ENCODE data around the gene TRIM41.
"Not testable (repeated sequence)": the region's sequence is repeated elsewhere in the genome, so short reads cannot be mapped to it uniquely, and the experiment has no call there.

Gene TRIM41

DNA sequence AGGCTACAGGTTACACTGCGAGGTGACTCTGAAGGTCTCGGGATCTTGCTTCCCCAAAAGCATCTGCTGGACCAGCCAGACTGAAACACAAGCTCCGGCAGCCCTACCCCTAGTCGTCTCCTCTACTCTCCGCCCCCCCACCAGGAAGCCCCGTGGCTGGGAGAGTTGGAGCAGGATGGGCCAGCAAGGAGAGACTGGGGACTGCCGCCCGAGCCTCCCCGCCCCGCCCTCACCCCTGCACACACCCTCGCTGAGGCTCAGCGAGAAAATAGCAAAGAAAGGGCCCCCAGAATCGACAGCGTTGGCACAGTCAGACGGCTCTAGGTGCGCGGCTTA lies 19.3 kb upstream of the TRIM41 start:
- Histone ChIP-seq H3K4me1 (ENCODE audit: control insufficient read depth, insufficient read depth, low read length) (peaks cover 2% of the 10 kb centered on the region), H3K9me3 (ENCODE audit: control insufficient read depth, low read length) (no peaks in the 10 kb centered on the region), H3K27me3 (ENCODE audit: control insufficient read depth, insufficient read depth, low read length, poor library complexity, severe bottlenecking) (peaks cover 75% of the 10 kb centered on the region), H3K4me3 (ENCODE audit: insufficient read depth, low read depth, low read length) (peak overlapping the region; percentile 69), H3K36me3 (ENCODE audit: control insufficient read depth, insufficient read depth, low read length) (no peaks in the 10 kb centered on the region), H3K27ac (ENCODE audit: insufficient read depth, low read depth, low read length, poor library complexity, severe bottlenecking) (no peak overlapping the region)
- WGBS, 2 experiments: 7 to 9% methylated on average over 17 of the region's 17 CpGs

DNA sequence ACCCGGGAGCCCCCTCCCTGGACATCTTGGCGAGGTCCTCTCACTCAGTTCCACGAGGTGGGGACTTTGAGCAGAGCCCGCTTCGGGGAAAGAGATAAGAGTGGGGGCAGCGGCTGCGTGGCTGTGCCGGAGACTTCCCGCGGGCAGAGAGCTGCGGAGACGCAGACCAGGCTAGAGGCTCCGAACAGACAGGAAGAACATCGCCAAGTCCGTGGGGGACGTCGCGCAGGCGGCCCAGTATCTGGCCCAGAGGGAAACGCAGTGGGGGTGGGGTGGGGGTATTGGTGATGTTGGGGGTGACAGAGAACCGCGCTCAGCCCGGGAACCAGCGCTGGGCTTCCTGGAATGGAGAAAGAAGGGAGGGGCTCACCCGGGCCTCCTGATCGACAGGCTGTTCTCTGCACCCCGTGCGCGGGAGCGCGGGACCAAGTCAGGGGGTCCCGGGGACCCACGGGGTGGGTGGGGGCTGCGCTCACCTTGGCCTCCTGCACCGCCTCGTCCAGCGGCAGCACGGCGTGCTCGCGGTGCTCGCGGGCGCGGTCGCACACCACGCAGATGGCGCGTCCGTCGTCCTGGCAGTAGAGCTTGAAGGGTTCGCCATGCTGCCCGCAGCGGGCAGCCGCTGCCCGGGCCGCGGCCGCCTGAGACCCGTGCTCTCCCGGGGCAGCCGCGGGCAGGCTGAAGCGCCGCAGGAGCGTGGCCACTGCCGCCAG lies 18.8 kb upstream of the TRIM41 start:
- H3K27ac ChIP-seq (ENCODE audit: insufficient read depth, low read depth, low read length, poor library complexity, severe bottlenecking): no peak overlapping the region
- peak overlapping the region; percentile 69 for H3K4me3 ChIP-seq (ENCODE audit: insufficient read depth, low read depth, low read length)
- no peaks in the 10 kb centered on the region for H3K9me3 ChIP-seq (ENCODE audit: control insufficient read depth, low read length)
- H3K4me1 ChIP-seq (ENCODE audit: control insufficient read depth, insufficient read depth, low read length): no peaks in the 10 kb centered on the region
- no peaks in the 10 kb centered on the region for H3K36me3 ChIP-seq (ENCODE audit: control insufficient read depth, insufficient read depth, low read length)
- 2% methylated on average over 67 of the region's 67 CpGs for WGBS, 2 experiments
- H3K27me3 ChIP-seq (ENCODE audit: control insufficient read depth, insufficient read depth, low read length, poor library complexity, severe bottlenecking): peaks cover 73% of the 10 kb centered on the region

DNA sequence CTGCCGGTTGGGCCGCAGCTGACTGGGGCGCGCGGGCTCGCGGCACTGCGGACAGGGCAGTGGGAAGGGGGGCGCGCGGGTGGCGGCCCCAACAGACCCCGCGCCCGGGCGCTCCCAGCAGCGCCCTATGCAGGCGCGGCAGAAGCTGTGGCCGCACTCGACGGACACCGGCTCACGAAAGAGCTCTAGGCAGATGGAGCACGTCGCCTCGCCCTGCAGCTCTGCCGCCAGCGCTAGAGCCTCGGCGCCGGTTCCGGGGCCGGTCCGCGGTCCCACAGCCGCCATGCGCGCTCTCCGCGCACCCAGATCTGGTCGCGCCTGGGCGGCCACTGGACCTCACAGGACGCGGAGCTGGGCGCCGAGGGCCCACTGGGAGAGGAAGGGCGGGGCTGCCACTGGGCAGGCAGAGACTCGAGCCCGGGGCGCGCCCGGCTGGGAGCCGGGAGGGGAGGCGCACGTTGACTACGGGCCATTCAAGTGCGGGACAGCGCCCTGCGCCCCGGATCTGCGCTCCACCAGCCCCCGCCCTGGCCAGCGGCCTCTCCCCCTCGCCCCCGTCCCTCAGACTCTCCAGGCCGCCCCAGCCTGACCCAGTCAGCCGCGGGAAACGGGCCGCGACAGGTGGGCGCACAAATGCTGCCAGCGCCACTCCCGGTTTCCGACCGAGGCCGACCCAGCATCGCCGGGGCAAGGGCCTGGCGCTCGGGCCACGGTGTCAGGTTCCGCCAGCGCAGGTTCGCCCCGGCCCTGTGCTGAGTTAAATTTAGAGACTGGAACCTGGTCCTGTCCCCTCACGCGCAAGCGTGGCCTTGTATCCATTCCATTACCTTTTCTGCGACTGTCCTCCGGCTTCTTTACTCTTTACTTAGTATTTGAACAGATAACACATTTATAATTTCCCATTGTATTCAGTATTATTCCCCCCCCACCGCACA lies 18.0 kb upstream of the TRIM41 start, which contains the start of gene TRIM7:
Gene TRIM7 (minus strand): TSS at position 371 of the 935 bp plus-strand sequence. CDS start 86 bp downstream, at position 285.
- WGBS, 2 experiments: 1% methylated on average over 94 of the region's 94 CpGs
- Histone ChIP-seq H3K9me3 (ENCODE audit: control insufficient read depth, low read length) (no peaks in the 10 kb centered on the region), H3K27ac (ENCODE audit: insufficient read depth, low read depth, low read length, poor library complexity, severe bottlenecking) (no peak within 1 kb of the TSS), H3K4me3 (ENCODE audit: insufficient read depth, low read depth, low read length) (peak within 1 kb of the TSS; percentile 69), H3K4me1 (ENCODE audit: control insufficient read depth, insufficient read depth, low read length) (no peaks in the 10 kb centered on the region), H3K27me3 (ENCODE audit: control insufficient read depth, insufficient read depth, low read length, poor library complexity, severe bottlenecking) (peaks cover 66% of the 10 kb centered on the region), H3K36me3 (ENCODE audit: control insufficient read depth, insufficient read depth, low read length) (no peaks in the 10 kb centered on the region)

DNA sequence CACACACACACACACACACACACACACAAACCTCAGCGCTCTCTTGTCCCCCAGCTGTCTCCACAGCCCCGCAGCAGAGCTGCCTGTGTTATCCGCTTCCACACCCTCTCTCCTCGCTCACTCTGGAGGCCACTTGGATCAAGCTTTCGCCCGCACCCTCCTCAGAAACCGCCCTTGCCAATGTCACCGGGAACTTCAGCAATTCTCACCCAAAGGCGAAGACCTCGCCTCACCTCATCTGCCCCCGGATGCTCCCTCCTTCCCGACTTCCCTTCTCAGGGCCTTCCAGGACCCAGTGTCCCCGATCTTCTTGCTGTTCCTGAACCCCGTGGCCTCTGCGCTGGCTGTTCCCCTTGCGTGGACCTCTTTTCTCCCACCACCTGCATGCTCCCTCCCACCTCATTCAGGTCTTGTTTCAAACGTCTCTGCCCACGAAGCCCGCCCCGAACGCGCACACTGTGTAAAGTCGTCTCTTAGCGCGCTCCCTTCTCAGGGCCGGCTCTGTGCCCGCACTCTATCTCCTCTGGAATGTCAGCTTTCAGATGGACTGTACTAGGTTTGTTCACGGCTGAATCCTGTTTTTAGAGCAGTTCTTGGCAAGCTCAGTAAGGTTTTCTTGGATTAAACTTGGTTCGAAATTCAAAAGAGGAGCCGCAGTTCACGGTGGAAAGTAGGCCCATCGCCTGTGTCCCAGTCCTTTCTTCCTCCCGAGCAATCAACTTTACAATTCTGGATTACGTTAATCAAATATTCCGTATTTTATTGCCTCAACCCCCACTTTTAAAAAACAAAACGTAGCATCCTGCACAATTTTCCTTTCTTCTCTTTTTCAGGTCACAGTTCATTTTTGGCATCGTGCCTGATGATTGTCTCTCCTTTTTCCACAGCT lies 17.1 kb upstream of the TRIM41 start:
- Histone ChIP-seq H3K27me3 (ENCODE audit: control insufficient read depth, insufficient read depth, low read length, poor library complexity, severe bottlenecking) (peaks cover 58% of the 10 kb centered on the region), H3K9me3 (ENCODE audit: control insufficient read depth, low read length) (no peaks in the 10 kb centered on the region), H3K4me1 (ENCODE audit: control insufficient read depth, insufficient read depth, low read length) (no peaks in the 10 kb centered on the region), H3K4me3 (ENCODE audit: insufficient read depth, low read depth, low read length) (peak overlapping the region; percentile 69), H3K36me3 (ENCODE audit: control insufficient read depth, insufficient read depth, low read length) (no peaks in the 10 kb centered on the region), H3K27ac (ENCODE audit: insufficient read depth, low read depth, low read length, poor library complexity, severe bottlenecking) (no peak overlapping the region)
- 2% methylated on average over 37 of the region's 37 CpGs for WGBS, 2 experiments

DNA sequence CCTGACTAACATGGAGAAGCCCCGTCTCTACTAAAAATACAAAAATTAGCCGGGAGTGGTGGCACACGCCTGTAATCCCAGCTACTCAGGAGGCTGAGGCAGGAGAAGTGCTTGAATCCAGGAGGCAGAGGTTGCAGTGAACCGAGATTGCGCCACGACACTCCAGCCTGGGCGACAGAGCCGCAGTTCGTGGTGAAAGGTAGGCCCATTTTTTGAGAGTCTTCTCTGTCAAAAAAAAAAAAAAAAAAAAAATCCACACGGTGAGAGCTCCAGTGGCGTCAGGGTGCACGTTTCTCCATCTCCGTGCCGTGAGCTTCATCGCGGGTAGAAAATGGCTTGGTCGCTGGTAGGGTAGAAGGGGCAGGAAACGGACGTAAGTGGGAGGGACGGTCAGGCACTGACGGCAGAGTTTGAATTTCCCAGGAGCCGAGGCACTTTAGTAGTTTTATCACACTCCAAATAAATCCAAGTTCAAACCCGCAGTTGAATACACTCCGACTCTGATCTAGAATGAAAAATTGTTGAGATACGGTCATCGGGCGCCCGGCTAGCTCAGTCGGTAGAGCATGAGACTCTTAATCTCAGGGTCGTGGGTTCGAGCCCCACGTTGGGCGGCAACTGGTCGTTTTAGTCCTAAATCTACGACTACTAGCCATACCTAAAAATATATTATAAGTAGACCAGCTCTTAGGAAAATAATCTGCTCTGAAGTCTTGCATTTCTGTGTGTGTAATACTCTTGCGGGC lies 15.7 kb upstream of the TRIM41 start:
- WGBS, 2 experiments: 2% methylated on average over 35 to 36 of the region's 36 CpGs
- Histone ChIP-seq H3K27ac (ENCODE audit: insufficient read depth, low read depth, low read length, poor library complexity, severe bottlenecking) (no peak overlapping the region), H3K27me3 (ENCODE audit: control insufficient read depth, insufficient read depth, low read length, poor library complexity, severe bottlenecking) (peaks cover 54% of the 10 kb centered on the region), H3K4me1 (ENCODE audit: control insufficient read depth, insufficient read depth, low read length) (no peaks in the 10 kb centered on the region), H3K4me3 (ENCODE audit: insufficient read depth, low read depth, low read length) (peak overlapping the region; percentile 69), H3K36me3 (ENCODE audit: control insufficient read depth, insufficient read depth, low read length) (no peaks in the 10 kb centered on the region), H3K9me3 (ENCODE audit: control insufficient read depth, low read length) (no peaks in the 10 kb centered on the region)

DNA sequence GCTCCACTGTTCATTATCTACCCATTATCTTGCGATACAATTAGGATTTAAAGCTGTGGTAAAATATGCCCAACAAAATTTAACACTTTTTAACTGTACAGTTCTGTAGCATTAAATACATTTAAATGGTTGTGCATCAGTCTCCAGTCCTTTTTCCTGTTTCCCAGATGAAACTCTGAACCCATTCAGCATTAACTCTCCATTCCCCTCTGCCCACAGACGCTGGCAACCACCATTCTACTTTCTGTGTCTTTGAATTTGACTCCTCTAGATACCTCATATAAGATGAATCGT lies 15.2 kb upstream of the TRIM41 start:
- H3K36me3 ChIP-seq (ENCODE audit: control insufficient read depth, insufficient read depth, low read length): no peaks in the 10 kb centered on the region
- no peak overlapping the region for H3K27ac ChIP-seq (ENCODE audit: insufficient read depth, low read depth, low read length, poor library complexity, severe bottlenecking)
- no peaks in the 10 kb centered on the region for H3K9me3 ChIP-seq (ENCODE audit: control insufficient read depth, low read length)
- 60 to 61% methylated on average over 2 to 3 of the region's 3 CpGs for WGBS, 2 experiments
- peaks cover 54% of the 10 kb centered on the region for H3K27me3 ChIP-seq (ENCODE audit: control insufficient read depth, insufficient read depth, low read length, poor library complexity, severe bottlenecking)
- H3K4me1 ChIP-seq (ENCODE audit: control insufficient read depth, insufficient read depth, low read length): no peaks in the 10 kb centered on the region
- no peak overlapping the region for H3K4me3 ChIP-seq (ENCODE audit: insufficient read depth, low read depth, low read length)

DNA sequence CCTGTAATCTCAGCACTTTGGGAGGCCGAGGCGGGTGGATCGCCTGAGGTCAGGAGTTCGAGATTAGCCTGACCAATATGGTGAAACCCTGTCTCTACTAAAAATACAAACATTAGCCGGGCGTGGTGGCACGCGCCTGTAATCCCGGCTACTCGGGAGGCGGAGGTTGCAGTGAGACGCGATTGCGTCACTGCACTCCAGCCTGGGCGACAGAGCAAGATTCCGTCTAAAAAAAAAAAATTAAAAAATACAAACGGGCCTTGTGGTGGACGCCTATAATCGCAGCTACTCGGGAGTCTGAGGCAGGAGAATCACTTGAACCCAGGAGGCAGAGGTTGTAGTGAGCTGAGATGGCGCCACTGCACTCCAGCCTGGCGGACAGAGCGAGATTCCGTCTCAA lies 14.1 kb upstream of the TRIM41 start:
- peaks cover 52% of the 10 kb centered on the region for H3K27me3 ChIP-seq (ENCODE audit: control insufficient read depth, insufficient read depth, low read length, poor library complexity, severe bottlenecking)
- 92 to 93% methylated on average over 24 of the region's 24 CpGs for WGBS, 2 experiments

DNA sequence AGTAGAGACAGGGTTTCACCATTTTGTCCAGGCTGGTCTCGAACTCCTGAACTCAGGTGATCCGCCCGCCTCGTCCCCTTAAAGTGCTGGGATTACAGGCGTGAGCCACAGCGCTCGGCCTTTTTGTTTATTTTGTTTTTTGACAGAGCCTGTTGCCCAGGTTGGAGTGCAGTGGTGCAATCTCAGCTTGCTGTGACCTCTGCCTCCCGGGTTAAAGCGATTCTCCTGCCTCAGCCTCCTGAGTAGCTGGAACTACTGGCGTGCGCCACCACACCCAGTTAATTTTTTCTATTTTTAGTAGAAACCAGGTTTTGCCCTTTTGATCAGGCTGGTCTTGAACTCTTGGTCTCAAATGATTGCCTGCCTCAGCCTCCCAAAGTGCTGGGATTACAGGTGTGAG lies 12.9 kb upstream of the TRIM41 start:
- H3K27ac ChIP-seq (ENCODE audit: insufficient read depth, low read depth, low read length, poor library complexity, severe bottlenecking); H3K36me3 ChIP-seq (ENCODE audit: control insufficient read depth, insufficient read depth, low read length); H3K9me3 ChIP-seq (ENCODE audit: control insufficient read depth, low read length); H3K4me3 ChIP-seq (ENCODE audit: insufficient read depth, low read depth, low read length); H3K4me1 ChIP-seq (ENCODE audit: control insufficient read depth, insufficient read depth, low read length): not testable (repeated sequence)
- 83 to 88% methylated on average over 11 of the region's 11 CpGs for WGBS, 2 experiments
- H3K27me3 ChIP-seq (ENCODE audit: control insufficient read depth, insufficient read depth, low read length, poor library complexity, severe bottlenecking): peaks cover 41% of the 10 kb centered on the region

More for the DNA sequence above, 14.1 kb upstream of the TRIM41 start:
- not testable (repeated sequence) for H3K27ac ChIP-seq (ENCODE audit: insufficient read depth, low read depth, low read length, poor library complexity, severe bottlenecking); H3K9me3 ChIP-seq (ENCODE audit: control insufficient read depth, low read length); H3K4me1 ChIP-seq (ENCODE audit: control insufficient read depth, insufficient read depth, low read length); H3K4me3 ChIP-seq (ENCODE audit: insufficient read depth, low read depth, low read length); H3K36me3 ChIP-seq (ENCODE audit: control insufficient read depth, insufficient read depth, low read length)

DNA sequence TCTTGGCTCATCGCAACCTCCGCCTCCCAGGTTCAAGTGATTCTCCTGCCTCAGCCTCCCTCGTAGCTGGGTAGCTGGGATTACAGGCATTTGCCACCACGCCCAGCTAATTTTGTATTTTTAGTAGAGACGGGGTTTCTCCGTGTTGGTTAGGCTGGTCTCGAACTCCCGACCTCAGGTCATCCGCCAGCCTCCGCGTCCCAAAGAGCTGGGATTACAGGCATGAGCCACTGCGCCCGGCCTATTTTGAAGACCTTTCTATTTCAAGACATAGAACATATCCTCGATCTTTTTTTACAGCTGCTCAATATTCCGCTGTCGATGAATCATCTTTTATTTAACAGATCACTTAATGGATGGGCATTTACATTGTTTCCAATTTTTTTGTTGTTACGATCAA lies 12.4 kb upstream of the TRIM41 start:
- not testable (repeated sequence) for H3K27ac ChIP-seq (ENCODE audit: insufficient read depth, low read depth, low read length, poor library complexity, severe bottlenecking); H3K4me1 ChIP-seq (ENCODE audit: control insufficient read depth, insufficient read depth, low read length); H3K4me3 ChIP-seq (ENCODE audit: insufficient read depth, low read depth, low read length); H3K36me3 ChIP-seq (ENCODE audit: control insufficient read depth, insufficient read depth, low read length); H3K9me3 ChIP-seq (ENCODE audit: control insufficient read depth, low read length)
- WGBS, 2 experiments: 83 to 84% methylated on average over 17 of the region's 17 CpGs
- peaks cover 35% of the 10 kb centered on the region for H3K27me3 ChIP-seq (ENCODE audit: control insufficient read depth, insufficient read depth, low read length, poor library complexity, severe bottlenecking)

All from ectodermal cell (in vitro differentiated cells).